HepG2 (cell line): ENCODE results near the gene ORMDL3. TPM values are rescaled to one million over a fixed set of nuclear protein-coding genes. Genes with fewer than 3 reads are reported as not detected.
A peak's percentile ranks its signal among the peaks of the same experiment; 100 is the strongest.

Experiments
- ARHGAP35 ChIP-seq: sonication (generic); formaldehyde crosslinking; IDR thresholded peaks from 2 replicates; pipeline ENCODE4 v1.9.0; 2022; ENCODE audit warnings: mild to moderate bottlenecking, inconsistent platforms, moderate library complexity, missing genetic modification reagents, borderline replicate concordance
- ATAD3A ChIP-seq: sonication (generic); formaldehyde crosslinking; IDR thresholded peaks from 2 replicates; pipeline ENCODE4 v1.4.0; 2020; ENCODE audit warnings: missing genetic modification reagents
- ATF7-NPFF ChIP-seq: sonication (generic); formaldehyde crosslinking; IDR thresholded peaks from 2 replicates; pipeline ENCODE4 v1.8.1; 2023; ENCODE audit warnings: mild to moderate bottlenecking, low read depth, missing genetic modification reagents, moderate library complexity
- CEBPG ChIP-seq: IDR thresholded peaks from 2 replicates; pipeline ENCODE4 v1.6.1; 2016
- MTA1 ChIP-seq: sonication (generic); formaldehyde crosslinking; IDR thresholded peaks from 2 replicates; pipeline ENCODE4 v1.4.0; 2020; ENCODE audit warnings: missing genetic modification reagents, mild to moderate bottlenecking, borderline replicate concordance
- MXI1 ChIP-seq: IDR thresholded peaks from 3 replicates; pipeline ENCODE4 v1.6.1; 2012; ENCODE audit warnings: low read depth, low read length, inconsistent platforms, borderline replicate concordance
- PHF8 ChIP-seq: sonication (generic); formaldehyde crosslinking; IDR thresholded peaks from 2 replicates; pipeline ENCODE4 v1.5.0; 2020; ENCODE audit warnings: missing genetic modification reagents
- RARA ChIP-seq: IDR thresholded peaks from 2 replicates; pipeline ENCODE4 v1.6.1; 2016; ENCODE audit warnings: missing genetic modification reagents, missing compliant biosample characterization
- TRIM24 ChIP-seq: sonication (generic); formaldehyde crosslinking; IDR thresholded peaks from 2 replicates; pipeline ENCODE4 v1.8.0; 2022; ENCODE audit warnings: mild to moderate bottlenecking, missing genetic modification reagents
- WIZ ChIP-seq: sonication (generic); formaldehyde crosslinking; IDR thresholded peaks from 2 replicates; pipeline ENCODE4 v1.5.1; 2020; ENCODE audit warnings: mild to moderate bottlenecking, missing genetic modification reagents
- ZMYM3 ChIP-seq: sonication (generic); formaldehyde crosslinking; IDR thresholded peaks from 2 replicates; pipeline ENCODE4 v1.5.1; 2020; ENCODE audit warnings: mild to moderate bottlenecking, missing genetic modification reagents
- ZNF446 ChIP-seq: sonication (generic); formaldehyde crosslinking; IDR thresholded peaks from 2 replicates; pipeline ENCODE4 v1.5.0; 2020; ENCODE audit warnings: mild to moderate bottlenecking, missing genetic modification reagents
- ZNF547 ChIP-seq: sonication (generic); formaldehyde crosslinking; IDR thresholded peaks from 2 replicates; pipeline ENCODE4 v1.5.1; 2020; ENCODE audit warnings: mild to moderate bottlenecking, missing genetic modification reagents
- ZNF589 ChIP-seq: sonication (generic); formaldehyde crosslinking; conservative IDR thresholded peaks from 2 replicates; pipeline ENCODE4 v1.8.0; 2022; ENCODE audit warnings: mild to moderate bottlenecking, moderate library complexity, missing genetic modification reagents
- ZNF7 ChIP-seq: IDR thresholded peaks from 2 replicates; pipeline ENCODE4 v1.6.1; 2016; ENCODE audit warnings: missing biosample characterization, missing genetic modification reagents
- ZSCAN9 ChIP-seq: IDR thresholded peaks from 2 replicates; pipeline ENCODE4 v1.6.1; 2016; ENCODE audit warnings: borderline replicate concordance
- polyA plus RNA-seq, 8 experiments: library from polyadenylated mRNA; depleted of rRNA in 3 of 8; stranded (reverse) in 7 of 8; unstranded in 1 of 8; fragments of >200 nt; fragmentation: Illumina TruSeq in 4 of 8; extraction: Trizol in 4 of 8; gene quantifications; 2 replicates each; pipeline versions ENCODE4 v1.2.1 to v1.2.3, GENCODE V29; 2011 to 2016; ENCODE audit warnings: low read depth in 4 of 8, missing spikeins in 1 of 8, mixed read lengths in 1 of 8; ENCODE audit not compliant: insufficient read depth in 1 of 8
- total RNA-seq, 5 experiments: library from RNA; depleted of rRNA; stranded (reverse); fragments of >200 nt; fragmentation: Illumina TruSeq; extraction: Trizol; gene quantifications; 2 replicates each; pipeline ENCODE4 v1.2.3, GENCODE V29; 2016; ENCODE audit warnings: low read depth in 1 of 5
- TF ChIP-seq, protein P1 (sequence below): sonication (generic); IDR thresholded peaks from 2 replicates; pipeline ENCODE4 v1.6.1; 2016; ENCODE audit warnings: low read depth, borderline replicate concordance
- TF ChIP-seq, protein P2 (sequence below): IDR thresholded peaks from 2 replicates; pipeline ENCODE4 v1.6.1; 2016; ENCODE audit warnings: mild to moderate bottlenecking
- TF ChIP-seq, protein P3 (sequence below): sonication (generic); formaldehyde crosslinking; IDR thresholded peaks from 2 replicates; pipeline ENCODE4 v1.5.0; 2020; ENCODE audit warnings: mild to moderate bottlenecking, missing genetic modification reagents, borderline replicate concordance
- TF ChIP-seq, protein P4 (sequence below): sonication (generic); formaldehyde crosslinking; IDR thresholded peaks from 2 replicates; pipeline ENCODE4 v1.4.0; 2020; ENCODE audit warnings: missing genetic modification reagents

ORMDL3 gene
- total and polyA plus RNA-seq, 2 of the 13 experiments (the other 11 are each of a cell fraction or from before 2014, with no cell fraction given), result 181 to 384 TPM

DNA sequence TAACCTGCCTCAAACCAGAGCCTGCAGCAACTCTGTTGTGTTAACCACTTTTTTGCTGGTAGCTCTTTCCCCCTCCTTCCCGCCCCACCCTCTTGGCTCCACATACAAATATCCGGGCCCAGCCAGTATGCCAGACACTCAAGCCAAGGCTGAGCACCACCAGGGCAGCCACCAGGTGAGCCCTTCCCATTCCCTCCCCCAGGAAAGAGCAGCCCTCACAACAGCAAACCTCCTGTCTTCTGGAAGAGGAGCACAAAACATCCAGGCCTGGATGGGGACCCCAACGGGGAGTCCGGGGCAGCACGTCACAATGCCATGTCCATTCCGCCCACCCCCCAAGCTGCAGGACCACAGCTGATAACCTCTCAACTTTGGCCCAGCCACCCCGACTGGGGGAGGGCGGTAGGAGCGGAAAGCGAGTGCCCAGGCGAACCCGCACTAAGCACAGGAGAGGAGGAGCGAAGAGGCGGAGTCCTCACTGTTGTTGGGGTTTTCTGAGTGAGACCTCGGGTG, 757 bp downstream of the ORMDL3 start (continued):
- TF ChIP-seq, protein P1, sequence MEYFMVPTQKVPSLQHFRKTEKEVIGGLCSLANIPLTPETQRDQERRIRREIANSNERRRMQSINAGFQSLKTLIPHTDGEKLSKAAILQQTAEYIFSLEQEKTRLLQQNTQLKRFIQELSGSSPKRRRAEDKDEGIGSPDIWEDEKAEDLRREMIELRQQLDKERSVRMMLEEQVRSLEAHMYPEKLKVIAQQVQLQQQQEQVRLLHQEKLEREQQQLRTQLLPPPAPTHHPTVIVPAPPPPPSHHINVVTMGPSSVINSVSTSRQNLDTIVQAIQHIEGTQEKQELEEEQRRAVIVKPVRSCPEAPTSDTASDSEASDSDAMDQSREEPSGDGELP, result peak; percentile 99
- TF ChIP-seq ZNF7 (CRISPR knock-in tag) (no peak), RARA (CRISPR knock-in tag) (peak; percentile 83), ZNF446 (CRISPR knock-in tag) (no peak), PHF8 (CRISPR knock-in tag) (no peak), ARHGAP35 (0 out of 2 replicates have a peak, but pooled peaks have one; percentile 17), ZSCAN9 (CRISPR knock-in tag) (no peak), MTA1 (CRISPR knock-in tag) (0 out of 2 replicates have a peak, but pooled peaks have one; percentile 23), ZNF547 (CRISPR knock-in tag) (peak; percentile 19; the same call in 1 of the 2 replicates), ATAD3A (CRISPR knock-in tag) (no peak), TRIM24 (CRISPR knock-in tag) (peak; percentile 51; the same call in 1 of the 2 replicates), ATF7-NPFF (peak; percentile 16; the same call in 1 of the 2 replicates), ZMYM3 (no peak), CEBPG (CRISPR knock-in tag) (peak; percentile 7; the same call in 1 of the 2 replicates), MXI1 (peak; percentile 60; the same call in 1 of the 3 replicates), ZNF589 (CRISPR knock-in tag) (no peak), WIZ (CRISPR knock-in tag) (no peak)
- TF ChIP-seq, protein P2, sequence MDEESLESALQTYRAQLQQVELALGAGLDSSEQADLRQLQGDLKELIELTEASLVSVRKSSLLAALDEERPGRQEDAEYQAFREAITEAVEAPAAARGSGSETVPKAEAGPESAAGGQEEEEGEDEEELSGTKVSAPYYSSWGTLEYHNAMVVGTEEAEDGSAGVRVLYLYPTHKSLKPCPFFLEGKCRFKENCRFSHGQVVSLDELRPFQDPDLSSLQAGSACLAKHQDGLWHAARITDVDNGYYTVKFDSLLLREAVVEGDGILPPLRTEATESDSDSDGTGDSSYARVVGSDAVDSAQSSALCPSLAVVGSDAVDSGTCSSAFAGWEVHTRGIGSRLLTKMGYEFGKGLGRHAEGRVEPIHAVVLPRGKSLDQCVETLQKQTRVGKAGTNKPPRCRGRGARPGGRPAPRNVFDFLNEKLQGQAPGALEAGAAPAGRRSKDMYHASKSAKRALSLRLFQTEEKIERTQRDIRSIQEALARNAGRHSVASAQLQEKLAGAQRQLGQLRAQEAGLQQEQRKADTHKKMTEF (CRISPR knock-in tag), result peak; percentile 21
- TF ChIP-seq, protein P3, sequence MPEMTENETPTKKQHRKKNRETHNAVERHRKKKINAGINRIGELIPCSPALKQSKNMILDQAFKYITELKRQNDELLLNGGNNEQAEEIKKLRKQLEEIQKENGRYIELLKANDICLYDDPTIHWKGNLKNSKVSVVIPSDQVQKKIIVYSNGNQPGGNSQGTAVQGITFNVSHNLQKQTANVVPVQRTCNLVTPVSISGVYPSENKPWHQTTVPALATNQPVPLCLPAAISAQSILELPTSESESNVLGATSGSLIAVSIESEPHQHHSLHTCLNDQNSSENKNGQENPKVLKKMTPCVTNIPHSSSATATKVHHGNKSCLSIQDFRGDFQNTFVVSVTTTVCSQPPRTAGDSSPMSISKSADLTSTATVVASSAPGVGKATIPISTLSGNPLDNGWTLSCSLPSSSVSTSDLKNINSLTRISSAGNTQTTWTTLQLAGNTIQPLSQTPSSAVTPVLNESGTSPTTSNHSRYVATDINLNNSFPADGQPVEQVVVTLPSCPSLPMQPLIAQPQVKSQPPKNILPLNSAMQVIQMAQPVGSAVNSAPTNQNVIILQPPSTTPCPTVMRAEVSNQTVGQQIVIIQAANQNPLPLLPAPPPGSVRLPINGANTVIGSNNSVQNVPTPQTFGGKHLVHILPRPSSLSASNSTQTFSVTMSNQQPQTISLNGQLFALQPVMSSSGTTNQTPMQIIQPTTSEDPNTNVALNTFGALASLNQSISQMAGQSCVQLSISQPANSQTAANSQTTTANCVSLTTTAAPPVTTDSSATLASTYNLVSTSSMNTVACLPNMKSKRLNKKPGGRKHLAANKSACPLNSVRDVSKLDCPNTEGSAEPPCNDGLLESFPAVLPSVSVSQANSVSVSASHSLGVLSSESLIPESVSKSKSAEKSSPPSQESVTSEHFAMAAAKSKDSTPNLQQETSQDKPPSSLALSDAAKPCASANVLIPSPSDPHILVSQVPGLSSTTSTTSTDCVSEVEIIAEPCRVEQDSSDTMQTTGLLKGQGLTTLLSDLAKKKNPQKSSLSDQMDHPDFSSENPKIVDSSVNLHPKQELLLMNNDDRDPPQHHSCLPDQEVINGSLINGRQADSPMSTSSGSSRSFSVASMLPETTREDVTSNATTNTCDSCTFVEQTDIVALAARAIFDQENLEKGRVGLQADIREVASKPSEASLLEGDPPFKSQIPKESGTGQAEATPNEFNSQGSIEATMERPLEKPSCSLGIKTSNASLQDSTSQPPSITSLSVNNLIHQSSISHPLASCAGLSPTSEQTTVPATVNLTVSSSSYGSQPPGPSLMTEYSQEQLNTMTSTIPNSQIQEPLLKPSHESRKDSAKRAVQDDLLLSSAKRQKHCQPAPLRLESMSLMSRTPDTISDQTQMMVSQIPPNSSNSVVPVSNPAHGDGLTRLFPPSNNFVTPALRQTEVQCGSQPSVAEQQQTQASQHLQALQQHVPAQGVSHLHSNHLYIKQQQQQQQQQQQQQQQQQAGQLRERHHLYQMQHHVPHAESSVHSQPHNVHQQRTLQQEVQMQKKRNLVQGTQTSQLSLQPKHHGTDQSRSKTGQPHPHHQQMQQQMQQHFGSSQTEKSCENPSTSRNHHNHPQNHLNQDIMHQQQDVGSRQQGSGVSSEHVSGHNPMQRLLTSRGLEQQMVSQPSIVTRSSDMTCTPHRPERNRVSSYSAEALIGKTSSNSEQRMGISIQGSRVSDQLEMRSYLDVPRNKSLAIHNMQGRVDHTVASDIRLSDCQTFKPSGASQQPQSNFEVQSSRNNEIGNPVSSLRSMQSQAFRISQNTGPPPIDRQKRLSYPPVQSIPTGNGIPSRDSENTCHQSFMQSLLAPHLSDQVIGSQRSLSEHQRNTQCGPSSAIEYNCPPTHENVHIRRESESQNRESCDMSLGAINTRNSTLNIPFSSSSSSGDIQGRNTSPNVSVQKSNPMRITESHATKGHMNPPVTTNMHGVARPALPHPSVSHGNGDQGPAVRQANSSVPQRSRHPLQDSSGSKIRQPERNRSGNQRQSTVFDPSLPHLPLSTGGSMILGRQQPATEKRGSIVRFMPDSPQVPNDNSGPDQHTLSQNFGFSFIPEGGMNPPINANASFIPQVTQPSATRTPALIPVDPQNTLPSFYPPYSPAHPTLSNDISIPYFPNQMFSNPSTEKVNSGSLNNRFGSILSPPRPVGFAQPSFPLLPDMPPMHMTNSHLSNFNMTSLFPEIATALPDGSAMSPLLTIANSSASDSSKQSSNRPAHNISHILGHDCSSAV (CRISPR knock-in tag), result peak; percentile 84; the same call in 1 of the 2 replicates
- TF ChIP-seq, protein P4, sequence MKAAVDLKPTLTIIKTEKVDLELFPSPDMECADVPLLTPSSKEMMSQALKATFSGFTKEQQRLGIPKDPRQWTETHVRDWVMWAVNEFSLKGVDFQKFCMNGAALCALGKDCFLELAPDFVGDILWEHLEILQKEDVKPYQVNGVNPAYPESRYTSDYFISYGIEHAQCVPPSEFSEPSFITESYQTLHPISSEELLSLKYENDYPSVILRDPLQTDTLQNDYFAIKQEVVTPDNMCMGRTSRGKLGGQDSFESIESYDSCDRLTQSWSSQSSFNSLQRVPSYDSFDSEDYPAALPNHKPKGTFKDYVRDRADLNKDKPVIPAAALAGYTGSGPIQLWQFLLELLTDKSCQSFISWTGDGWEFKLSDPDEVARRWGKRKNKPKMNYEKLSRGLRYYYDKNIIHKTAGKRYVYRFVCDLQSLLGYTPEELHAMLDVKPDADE (CRISPR knock-in tag), result no peak
